ENCODE results near the gene ABHD2.
"Not testable (repeated sequence)": the region's sequence is repeated elsewhere in the genome, so short reads cannot be mapped to it uniquely, and the experiment has no call there.

Gene ABHD2

GRCh38 chr15:89139613-89140499, 51.6 kb downstream of the ABHD2 start:
- no peak overlapping the region for H3K4me3 ChIP-seq (ENCODE audit: low read depth, low read length)
- TF ChIP-seq, protein P1, sequence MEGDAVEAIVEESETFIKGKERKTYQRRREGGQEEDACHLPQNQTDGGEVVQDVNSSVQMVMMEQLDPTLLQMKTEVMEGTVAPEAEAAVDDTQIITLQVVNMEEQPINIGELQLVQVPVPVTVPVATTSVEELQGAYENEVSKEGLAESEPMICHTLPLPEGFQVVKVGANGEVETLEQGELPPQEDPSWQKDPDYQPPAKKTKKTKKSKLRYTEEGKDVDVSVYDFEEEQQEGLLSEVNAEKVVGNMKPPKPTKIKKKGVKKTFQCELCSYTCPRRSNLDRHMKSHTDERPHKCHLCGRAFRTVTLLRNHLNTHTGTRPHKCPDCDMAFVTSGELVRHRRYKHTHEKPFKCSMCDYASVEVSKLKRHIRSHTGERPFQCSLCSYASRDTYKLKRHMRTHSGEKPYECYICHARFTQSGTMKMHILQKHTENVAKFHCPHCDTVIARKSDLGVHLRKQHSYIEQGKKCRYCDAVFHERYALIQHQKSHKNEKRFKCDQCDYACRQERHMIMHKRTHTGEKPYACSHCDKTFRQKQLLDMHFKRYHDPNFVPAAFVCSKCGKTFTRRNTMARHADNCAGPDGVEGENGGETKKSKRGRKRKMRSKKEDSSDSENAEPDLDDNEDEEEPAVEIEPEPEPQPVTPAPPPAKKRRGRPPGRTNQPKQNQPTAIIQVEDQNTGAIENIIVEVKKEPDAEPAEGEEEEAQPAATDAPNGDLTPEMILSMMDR (IDR thresholded peaks at IDR 0.05; ENCODE audit: borderline replicate concordance, insufficient read depth, low read depth, low read length): no peak

- no peak overlapping the region for H3K4me3 ChIP-seq (ENCODE audit: low read depth, low read length)
- TF ChIP-seq, protein P1 (IDR thresholded peaks at IDR 0.05; ENCODE audit: borderline replicate concordance, insufficient read depth, low read depth, low read length): no peak
Observed at GRCh38 chr15:89140595-89140994, 52.3 kb downstream of the ABHD2 start.

GRCh38 chr15:89141159-89141558, 52.9 kb downstream of the ABHD2 start:
- H3K4me3 ChIP-seq (ENCODE audit: low read depth, low read length): not testable (repeated sequence)

DNA sequence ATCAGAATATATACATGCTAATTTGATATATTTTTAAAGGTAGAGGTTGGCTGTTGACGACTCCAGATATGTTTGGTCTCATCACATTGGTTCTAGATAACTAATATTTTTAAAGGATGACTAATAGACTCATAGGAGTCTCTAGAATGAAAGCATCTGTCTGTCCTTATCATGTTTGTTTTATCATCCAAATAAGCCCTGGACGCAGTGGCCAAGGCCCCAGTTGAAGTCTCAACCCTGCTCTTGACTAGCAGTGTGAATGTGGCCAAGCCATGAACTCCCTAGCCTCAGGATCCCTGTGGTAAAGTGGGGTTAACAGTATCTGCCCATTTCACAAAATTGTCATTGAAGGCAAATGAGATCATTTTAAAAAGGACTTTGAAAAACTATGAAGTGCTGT, 53.6 kb downstream of the ABHD2 start:
- H3K4me3 ChIP-seq (ENCODE audit: low read depth, low read length): no peak overlapping the region
- TF ChIP-seq, protein P1 (IDR thresholded peaks at IDR 0.05; ENCODE audit: borderline replicate concordance, insufficient read depth, low read depth, low read length): no peak

DNA sequence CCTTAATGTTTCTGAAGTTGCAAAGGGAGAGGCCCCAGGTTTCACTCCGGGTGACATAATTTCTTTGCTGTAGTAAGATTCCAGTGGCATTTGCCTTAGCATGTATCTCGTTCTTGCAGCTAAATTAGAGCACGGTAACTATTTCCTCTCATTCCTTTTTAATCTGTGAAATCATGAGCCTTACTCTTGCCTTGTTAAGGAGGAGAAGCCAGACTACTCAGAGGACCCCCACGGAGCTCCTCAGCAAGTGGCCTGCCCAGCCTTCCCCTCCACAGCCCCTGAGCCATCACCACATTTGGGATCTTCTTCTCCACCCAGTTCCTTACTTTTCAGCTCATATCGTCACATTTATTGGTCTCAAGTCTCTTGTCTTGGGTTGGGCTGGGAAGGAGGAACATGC, 54.2 kb downstream of the ABHD2 start:
- TF ChIP-seq, protein P1 (IDR thresholded peaks at IDR 0.05; ENCODE audit: borderline replicate concordance, insufficient read depth, low read depth, low read length): no peak
- H3K4me3 ChIP-seq (ENCODE audit: low read depth, low read length): no peak overlapping the region

GRCh38 chr15:89143503-89144162, 55.4 kb downstream of the ABHD2 start:
- no peak overlapping the region for H3K4me3 ChIP-seq (ENCODE audit: low read depth, low read length)
- TF ChIP-seq, protein P1 (IDR thresholded peaks at IDR 0.05; ENCODE audit: borderline replicate concordance, insufficient read depth, low read depth, low read length): no peak

DNA sequence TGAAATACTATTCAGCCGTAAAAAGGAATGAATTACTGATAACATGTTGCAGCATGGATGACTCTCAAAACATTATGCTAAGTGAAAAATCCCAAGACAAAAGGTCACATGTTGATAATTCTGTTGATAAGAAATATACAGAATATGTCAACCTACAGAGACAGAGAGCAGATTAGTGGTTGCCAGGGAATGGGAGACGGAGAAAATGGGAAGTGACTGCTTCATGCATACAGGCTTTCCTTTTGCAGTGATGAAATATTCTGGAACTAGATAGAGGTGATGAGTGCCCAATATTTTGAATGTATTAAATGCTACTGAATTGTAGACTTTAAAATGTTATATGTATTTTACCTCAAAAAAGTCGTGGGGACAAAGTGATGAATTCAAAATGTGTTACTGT, 56.2 kb downstream of the ABHD2 start:
- TF ChIP-seq, protein P1 (IDR thresholded peaks at IDR 0.05; ENCODE audit: borderline replicate concordance, insufficient read depth, low read depth, low read length): no peak
- H3K4me3 ChIP-seq (ENCODE audit: low read depth, low read length): no peak overlapping the region

All from GM12875 (cell line).